GM18505 (cell line): Measurements from ENCODE around the gene MAPT.

Experiments
- ATAC-seq: cut with Tn5 transposase; IDR thresholded peaks from one replicate; pipeline ENCODE4 v1.9.1; 2021; ENCODE audit not compliant: unreplicated experiment
- POLR2A ChIP-seq: IDR thresholded peaks from 4 replicates; pipeline ENCODE4 v1.6.1; 2011; ENCODE audit warnings: borderline replicate concordance; ENCODE audit not compliant: insufficient read depth, insufficient read length; ENCODE audit errors: extremely low read depth

The MAPT gene

GRCh38 chr17:46059486-46059885 lies 165.1 kb downstream of the MAPT start:
- no peak for TF ChIP-seq POLR2A
- no peak for ATAC-seq

- ATAC-seq: no peak
- no peak for TF ChIP-seq POLR2A
Observed at GRCh38 chr17:46060461-46060860, 166.1 kb downstream of the MAPT start.

- TF ChIP-seq POLR2A: no peak
- no peak for ATAC-seq
Observed at GRCh38 chr17:46061435-46061834, 167.1 kb downstream of the MAPT start.

GRCh38 chr17:46063241-46063640 lies 168.9 kb downstream of the MAPT start:
- no peak for TF ChIP-seq POLR2A
- ATAC-seq: no peak

GRCh38 chr17:46064460-46064859 lies 170.1 kb downstream of the MAPT start:
- no peak for ATAC-seq
- no peak for TF ChIP-seq POLR2A

GRCh38 chr17:46071796-46072195 lies 177.4 kb downstream of the MAPT start:
- no peak for ATAC-seq
- no peak for TF ChIP-seq POLR2A

- no peak for TF ChIP-seq POLR2A
- ATAC-seq: no peak
Observed at GRCh38 chr17:46072998-46073397, 178.6 kb downstream of the MAPT start.

- ATAC-seq: no peak
- TF ChIP-seq POLR2A: no peak
Observed at GRCh38 chr17:46074540-46074939, 180.2 kb downstream of the MAPT start.
